Erythroblast (primary cell): ENCODE measurements around the gene KCNE2.

Experiments
- DNase-seq, 2 experiments: peaks; one replicate each; lab custom pipeline; 2025; lab: John Stamatoyannopoulos, UW
- GATA1 ChIP-seq: IDR thresholded peaks from 2 replicates; pipeline ENCODE4 v1.6.1; 2011; ENCODE audit warnings: low read depth, mild to moderate bottlenecking, control low read depth, low read length, moderate library complexity
- POLR2A ChIP-seq: IDR thresholded peaks from 2 replicates; pipeline ENCODE4 v1.6.1; 2011; ENCODE audit warnings: mild to moderate bottlenecking, low read length

KCNE2 gene, protein sequence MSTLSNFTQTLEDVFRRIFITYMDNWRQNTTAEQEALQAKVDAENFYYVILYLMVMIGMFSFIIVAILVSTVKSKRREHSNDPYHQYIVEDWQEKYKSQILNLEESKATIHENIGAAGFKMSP

GRCh38 chr21:34363733-34364132, at the start of gene KCNE2:
TSS of gene KCNE2 (plus strand) at chr21:34364006. CDS start at chr21:34370479, 6,473 bp downstream.
- DNase-seq = no peak
- no peak for TF ChIP-seq GATA1
- TF ChIP-seq POLR2A = no peak

- no peak for DNase-seq
Measured at GRCh38 chr21:34319585-34319984, 44.2 kb upstream of the KCNE2 start.

DNA sequence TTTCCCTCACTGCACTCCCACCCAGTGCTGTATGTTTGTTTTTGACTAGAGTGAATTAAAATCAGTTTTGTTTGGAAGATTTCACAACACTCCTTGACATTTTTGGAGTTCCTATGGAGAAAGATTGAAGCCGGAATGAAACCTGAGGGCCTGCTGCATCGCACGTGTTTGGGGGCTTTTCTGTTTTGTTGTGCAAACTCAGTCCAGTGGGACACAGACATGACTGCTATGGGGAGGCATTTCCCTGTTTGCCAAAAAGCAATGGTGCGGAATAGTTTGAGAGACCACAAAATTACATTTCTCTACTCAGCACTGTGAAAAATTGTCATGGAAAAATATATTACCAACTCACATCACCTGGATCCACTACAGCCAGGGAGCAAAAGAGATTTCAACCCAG, 43.8 kb upstream of the KCNE2 start:
- DNase-seq = no peak
- TF ChIP-seq GATA1 = no peak
- TF ChIP-seq POLR2A = no peak

More at GRCh38 chr21:34319585-34319984, 44.2 kb upstream of the KCNE2 start:
- TF ChIP-seq POLR2A = no peak
- no peak for TF ChIP-seq GATA1

DNA sequence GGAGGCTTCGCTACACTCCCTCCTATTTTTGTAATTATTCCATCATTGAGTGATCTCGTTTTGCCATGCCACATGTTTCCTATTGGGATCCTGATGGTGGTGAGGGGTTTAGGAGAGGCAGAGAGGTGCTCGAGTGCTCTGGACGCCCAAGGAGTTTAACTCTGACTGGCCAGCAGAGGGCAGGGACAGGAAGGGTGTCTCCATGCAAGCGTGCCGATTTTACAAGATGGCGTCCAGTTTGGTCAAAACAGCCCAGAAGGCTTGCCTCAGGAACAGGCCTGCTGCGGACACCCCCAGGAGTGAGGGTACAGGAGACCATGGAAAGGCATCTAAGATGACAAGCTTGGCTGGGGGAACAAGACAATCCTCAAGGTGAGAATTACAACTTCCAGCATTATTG, 33.8 kb upstream of the KCNE2 start:
- no peak for DNase-seq
- TF ChIP-seq POLR2A (no peak), GATA1 (no peak)

DNA sequence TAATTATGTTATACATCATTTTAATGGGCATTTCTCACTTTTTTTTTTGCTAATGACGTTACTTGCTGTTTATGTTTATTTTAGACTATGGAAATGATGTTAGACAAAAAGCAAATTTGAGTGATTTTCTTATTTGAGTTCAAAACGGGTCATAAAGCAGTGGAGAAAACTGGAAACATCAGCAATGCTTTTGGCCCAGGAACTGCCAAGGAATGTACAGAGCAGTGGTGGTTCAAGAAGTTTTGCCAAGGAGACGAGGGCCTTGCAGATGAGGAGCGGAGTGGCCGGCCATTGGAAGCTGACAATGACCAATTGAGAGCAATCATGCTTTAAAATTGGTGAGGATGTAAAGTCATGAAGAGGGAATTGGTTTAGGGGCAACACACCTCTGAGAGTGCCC, 32.1 kb upstream of the KCNE2 start:
- DNase-seq = no peak
- TF ChIP-seq GATA1 = no peak
- no peak for TF ChIP-seq POLR2A

- no peak for DNase-seq
- TF ChIP-seq GATA1 = no peak
- no peak for TF ChIP-seq POLR2A
Measured at GRCh38 chr21:34332347-34332746, 31.5 kb upstream of the KCNE2 start.

GRCh38 chr21:34333121-34333739, 30.6 kb upstream of the KCNE2 start:
- TF ChIP-seq POLR2A (no peak), GATA1 (no peak)
- no peak for DNase-seq

DNA sequence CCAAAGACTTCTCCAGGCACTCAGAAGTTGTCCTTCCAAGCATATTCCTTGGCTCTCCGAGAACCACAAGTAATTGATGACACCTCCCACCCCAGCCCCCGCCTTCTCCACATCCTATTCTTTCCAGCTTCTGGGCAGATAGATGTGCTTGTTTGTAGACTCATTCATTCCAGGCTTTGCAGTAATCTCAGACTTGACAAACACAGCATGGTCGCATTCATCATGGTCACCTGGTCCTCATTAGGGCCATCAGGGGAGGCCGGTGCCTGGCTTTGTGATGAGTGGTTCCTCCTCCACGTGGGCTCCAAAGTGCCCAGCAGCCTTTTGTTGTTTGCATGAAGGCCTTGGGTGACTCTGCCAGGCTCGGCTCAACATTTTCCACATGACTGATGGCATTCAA, 28.5 kb upstream of the KCNE2 start:
- TF ChIP-seq GATA1 = no peak
- TF ChIP-seq POLR2A = no peak
- no peak for DNase-seq

DNA sequence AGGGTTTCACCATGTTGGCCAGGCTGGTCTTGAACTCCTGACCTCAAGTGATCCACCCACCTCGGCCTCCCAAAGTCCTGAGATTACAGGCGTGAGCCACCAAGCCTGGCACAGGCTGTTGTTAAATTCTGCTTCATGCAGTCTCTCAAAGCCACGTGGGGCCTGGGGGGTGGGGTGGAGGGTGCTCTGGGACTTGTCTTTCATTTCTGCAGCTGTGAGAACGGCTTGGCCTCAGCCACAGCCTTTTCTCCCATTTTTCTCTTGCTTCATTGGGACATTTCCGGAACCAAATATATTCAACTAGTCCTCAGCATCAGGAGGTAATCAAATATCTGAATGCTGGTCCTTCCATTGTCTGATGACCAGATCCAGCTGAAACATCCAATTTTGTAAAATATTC, 27.6 kb upstream of the KCNE2 start:
- no peak for DNase-seq
- TF ChIP-seq POLR2A (no peak), GATA1 (no peak)

DNA sequence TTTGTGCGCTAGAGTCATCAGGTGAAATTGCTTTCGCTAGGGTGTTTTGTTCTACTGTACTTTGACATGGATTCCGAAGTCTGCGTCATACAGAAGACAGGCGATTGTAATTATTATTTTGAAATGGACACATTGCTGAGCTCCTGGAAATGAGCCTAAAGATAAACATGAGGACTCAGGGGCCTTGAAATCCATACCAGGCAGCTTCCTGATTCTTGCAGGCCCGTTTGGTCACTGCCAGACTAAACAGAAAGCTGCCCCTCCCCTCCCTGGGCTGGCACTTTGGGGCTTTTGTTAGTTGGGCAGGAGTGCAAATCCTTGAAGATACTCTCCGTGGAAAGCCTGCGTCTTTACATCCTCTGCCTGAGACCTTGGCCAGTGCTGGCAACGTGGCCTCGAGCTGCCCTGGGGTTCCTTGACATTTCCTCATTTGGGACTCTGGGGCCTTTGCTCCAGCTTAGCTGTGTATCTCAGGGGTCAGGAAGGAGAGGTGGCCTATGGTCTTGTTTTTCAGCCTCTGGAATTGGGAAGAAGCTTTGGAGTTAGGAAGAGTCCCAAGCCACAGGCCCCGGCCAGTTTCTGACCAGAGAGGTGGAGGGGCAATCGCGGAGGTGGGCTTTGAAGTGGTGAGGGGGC, 26.9 kb upstream of the KCNE2 start:
- TF ChIP-seq POLR2A (no peak), GATA1 (no peak)

DNA sequence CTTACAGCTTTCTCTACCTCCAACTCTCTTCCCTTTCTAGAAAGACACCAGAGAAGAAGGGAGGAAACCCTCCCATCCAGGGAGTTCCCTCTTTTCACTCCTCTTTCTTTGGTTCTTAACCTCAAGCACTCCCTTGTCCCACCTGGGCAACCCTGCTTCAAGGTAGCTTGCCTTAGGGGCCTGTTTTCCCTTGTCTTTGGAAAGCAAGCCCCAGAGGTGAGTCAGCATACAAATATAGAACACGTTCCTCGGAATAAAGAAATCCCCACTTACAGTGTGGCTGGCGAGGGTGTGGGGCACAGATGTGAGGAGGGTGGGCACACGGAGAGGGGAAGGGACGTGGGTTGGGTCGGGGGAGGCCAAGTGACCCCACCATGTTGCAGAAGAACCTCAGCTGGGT, 26.1 kb upstream of the KCNE2 start:
- no peak for TF ChIP-seq POLR2A
- no peak for TF ChIP-seq GATA1
- DNase-seq = no peak

More for the DNA sequence above, 26.9 kb upstream of the KCNE2 start:
- DNase-seq = no peak

DNA sequence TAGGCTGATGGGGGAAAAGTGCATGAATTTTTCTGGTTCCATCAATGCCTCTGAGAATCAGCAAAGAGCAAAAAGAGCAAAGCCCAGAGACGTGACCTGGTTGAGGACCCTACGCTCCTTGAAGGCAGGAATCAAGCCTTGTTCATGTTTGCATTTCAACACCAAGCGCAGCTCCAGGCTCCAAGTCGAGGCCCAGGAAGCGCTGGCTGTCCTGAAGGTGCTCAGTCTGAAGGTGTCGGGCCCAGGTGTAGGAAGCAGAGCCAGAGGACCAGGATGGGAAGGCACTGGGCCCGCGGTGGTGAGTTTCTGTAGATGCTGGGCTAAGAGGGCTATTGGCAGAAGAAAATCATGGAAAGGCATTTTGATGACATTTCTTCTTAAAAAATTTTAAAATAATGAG, 25.6 kb upstream of the KCNE2 start:
- TF ChIP-seq GATA1 = no peak
- TF ChIP-seq POLR2A = no peak
- DNase-seq = no peak

GRCh38 chr21:34340061-34340460, 23.7 kb upstream of the KCNE2 start:
- TF ChIP-seq POLR2A = no peak
- no peak for TF ChIP-seq GATA1
- no peak for DNase-seq

DNA sequence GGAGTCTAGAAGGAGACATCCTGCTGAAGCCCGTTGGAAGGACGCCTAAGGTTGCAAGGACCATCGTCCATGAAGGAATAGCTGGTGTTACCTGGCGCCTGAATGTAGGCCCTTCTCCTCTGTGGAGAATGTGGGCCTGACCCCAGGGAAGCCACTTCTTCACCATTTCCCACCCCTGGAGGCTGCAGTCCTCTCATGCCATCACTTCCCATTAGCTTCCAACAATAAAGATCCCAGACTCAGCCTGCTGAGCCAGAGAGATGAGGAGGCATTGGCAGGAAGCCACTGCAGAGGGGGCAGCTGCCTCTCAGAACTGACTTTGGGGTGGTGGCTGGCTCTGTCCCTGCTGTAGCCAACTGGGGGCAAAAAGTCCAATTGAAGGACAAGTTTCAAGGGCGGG, 21.3 kb upstream of the KCNE2 start:
- TF ChIP-seq GATA1 = no peak
- no peak for TF ChIP-seq POLR2A
- DNase-seq = no peak
